Naive thymus-derived CD4-positive, alpha-beta T cell (primary cell): ENCODE data around the gene PTPRM. TPM values are rescaled to one million over a fixed set of nuclear protein-coding genes. Genes with fewer than 3 reads are reported as not detected.

Experiments
- ATAC-seq: fragments of 150-1000 bp; cut with Tn5 transposase; 2 replicates; pipeline ENCODE4 v1.10.0; 2021; ENCODE audit warnings: mild to moderate bottlenecking, moderate library complexity
- CTCF ChIA-PET: fragments of 350-600 bp; sonication (Branson Sonifier 250); formaldehyde crosslinking; loops from one replicate; lab custom pipeline; 2021; ENCODE audit warnings: antibody characterized with exemption; lab: Charles Lee
- POLR2A ChIA-PET: fragments of 350-600 bp; sonication (Branson Sonifier 250); formaldehyde crosslinking; loops from one replicate; lab custom pipeline; 2021; ENCODE audit warnings: antibody characterized with exemption, inconsistent platforms; lab: Charles Lee
- DNase-seq, 9 donors: peaks; one replicate each; pipeline versions ENCODE4 v3.0.0 to v3.0.0-alpha.2; 2020 to 2022; ENCODE audit warnings: mixed read lengths in 1 of 9
- H3K27ac ChIP-seq: one replicate; pipeline ENCODE4 v1.7.0; 2013; ENCODE audit warnings: mild to moderate bottlenecking, low read depth, low read length, moderate library complexity
- H3K27me3 ChIP-seq, 2 donors: one replicate each; pipeline ENCODE4 v1.7.0; 2013; ENCODE audit warnings: low read length in 2 of 2, mild to moderate bottlenecking in 2 of 2, moderate library complexity in 2 of 2; ENCODE audit not compliant: control insufficient read depth in 2 of 2, insufficient read depth in 2 of 2
- H3K36me3 ChIP-seq, 3 experiments: 1 replicate in 2 of 3; 2 replicates in 1 of 3; pipeline ENCODE4 v1.7.0; 2013; ENCODE audit warnings: low read length in 3 of 3, mild to moderate bottlenecking in 3 of 3, moderate library complexity in 1 of 3; ENCODE audit not compliant: insufficient read depth in 3 of 3, control insufficient read depth in 2 of 3
- H3K4me1 ChIP-seq, 2 donors: one replicate each; pipeline ENCODE4 v1.7.0; 2013; ENCODE audit warnings: low read length in 2 of 2, mild to moderate bottlenecking in 2 of 2, moderate library complexity in 1 of 2; ENCODE audit not compliant: control insufficient read depth in 2 of 2, insufficient read depth in 2 of 2
- H3K4me3 ChIP-seq: 2 replicates; pipeline ENCODE4 v1.7.0; 2013; ENCODE audit warnings: mild to moderate bottlenecking, low read length
- H3K9me3 ChIP-seq, 3 experiments: 1 replicate in 2 of 3; 2 replicates in 1 of 3; pipeline ENCODE4 v1.7.0; 2013; ENCODE audit warnings: low read length in 3 of 3; ENCODE audit not compliant: control insufficient read depth in 2 of 3
- H3K27ac Mint-ChIP-seq, 9 donors: one replicate each; pipeline ENCODE4 v1.8.0; 2020 to 2022; ENCODE audit warnings: mixed read lengths in 9 of 9, mild to moderate bottlenecking in 8 of 9, moderate library complexity in 5 of 9, inconsistent platforms in 2 of 9
- H3K27me3 Mint-ChIP-seq, 5 donors: one replicate each; pipeline ENCODE4 v1.8.0; 2021 to 2022; ENCODE audit warnings: mixed read lengths in 5 of 5, mild to moderate bottlenecking in 1 of 5
- H3K36me3 Mint-ChIP-seq, 5 donors: one replicate each; pipeline ENCODE4 v1.8.0; 2020 to 2022; ENCODE audit warnings: mixed read lengths in 5 of 5, mild to moderate bottlenecking in 3 of 5, inconsistent platforms in 1 of 5
- H3K4me1 Mint-ChIP-seq, 7 donors: one replicate each; pipeline ENCODE4 v1.8.0; 2020 to 2022; ENCODE audit warnings: mixed read lengths in 7 of 7, mild to moderate bottlenecking in 3 of 7, inconsistent platforms in 1 of 7
- H3K4me3 Mint-ChIP-seq, 10 donors: one replicate each; pipeline ENCODE4 v1.8.0; 2020 to 2022; ENCODE audit warnings: mild to moderate bottlenecking in 10 of 10, mixed read lengths in 10 of 10, moderate library complexity in 6 of 10, inconsistent platforms in 2 of 10
- H3K9me3 Mint-ChIP-seq, 11 donors: one replicate each; pipeline ENCODE4 v1.8.0; 2020 to 2022; ENCODE audit warnings: mixed read lengths in 11 of 11, mild to moderate bottlenecking in 4 of 11, inconsistent platforms in 1 of 11, moderate library complexity in 1 of 11
- intact Hi-C, 2 donors: fragments of 100-400 bp; cut with micrococcal nuclease; formaldehyde crosslinking; loops; one replicate each; pipeline ENCODE4 v1.15.1; 2023
- polyA plus RNA-seq, 2 donors: library from polyadenylated mRNA; unstranded; fragments of 300-500 nt; fragmentation: Illumina TruSeq; gene quantifications; one replicate each; pipeline ENCODE4 v1.2.3, GENCODE V29; 2021
- total RNA-seq, 6 experiments: library from RNA in 5 of 6; stranded (reverse) in 5 of 6; gene quantifications; 1 replicate in 5 of 6; 2 replicates in 1 of 6; pipeline ENCODE4 v1.2.3 and lab custom pipeline; 2021 to 2026

Gene PTPRM
- total and polyA plus RNA-seq, 7 experiments from 2014 or later = 3.8 to 21.2 (median 8.4) TPM

DNA sequence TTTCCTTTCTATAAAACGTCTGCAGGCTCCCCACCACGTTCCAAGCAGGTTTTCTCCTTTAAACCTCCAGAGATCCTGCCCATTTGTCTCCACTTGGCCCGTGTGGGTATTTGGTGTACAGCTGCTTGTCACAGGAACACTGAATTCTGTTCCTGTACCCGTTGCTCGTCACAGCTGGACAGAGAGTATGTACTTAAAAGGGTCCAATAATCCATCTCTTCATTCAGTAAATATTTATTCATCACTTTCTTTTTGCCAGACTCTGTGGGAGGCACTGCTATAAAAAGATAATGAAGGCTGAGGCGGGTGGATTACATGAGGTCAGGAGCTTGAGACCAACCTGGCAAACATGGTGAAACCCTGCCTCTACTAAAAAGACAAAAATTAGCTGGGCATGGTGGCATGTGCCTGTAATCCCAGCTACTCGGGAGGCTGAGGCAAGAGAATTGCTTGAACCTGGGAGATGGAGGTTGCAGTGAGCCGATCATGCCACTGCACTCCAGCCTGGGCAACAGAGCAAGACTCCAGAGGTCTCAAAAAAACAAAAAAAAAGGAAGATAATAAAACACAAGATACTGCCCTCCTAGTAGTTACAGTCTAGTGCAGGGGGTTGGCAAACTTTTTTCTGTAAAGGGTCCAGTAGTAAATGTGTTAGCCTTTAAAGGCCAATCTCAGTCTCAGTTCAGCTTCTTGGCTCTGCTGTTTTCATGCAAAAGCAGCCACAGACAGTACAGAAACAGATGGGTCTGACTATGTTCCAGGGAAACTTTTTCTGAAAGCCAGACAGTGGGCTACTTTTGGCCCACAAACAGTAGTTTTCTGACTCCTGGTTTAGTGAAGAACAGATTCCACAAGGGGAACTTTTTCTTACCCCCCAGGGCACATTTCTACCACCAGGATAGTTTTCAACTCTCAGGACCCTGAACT lies 732.2 kb downstream of the PTPRM start:
- no peak overlapping the region for H3K4me3 ChIP-seq
- Mint-ChIP-seq H3K4me3 (no peak overlapping the region), H3K27ac (no peak overlapping the region), H3K27me3 (peaks cover 0 to 3% (median 0%) of the 10 kb centered on the region in 5 donors), H3K4me1 (peaks cover 0 to 2% (median 0%) of the 10 kb centered on the region in 7 donors), H3K9me3 (no peaks in the 10 kb centered on the region), H3K36me3 (peaks cover 0 to 8% (median 4%) of the 10 kb centered on the region in 5 donors)
- H3K36me3 ChIP-seq = no peaks in the 10 kb centered on the region
- ChIA-PET CTCF (no interaction called here), POLR2A (no interaction called here)
- H3K27ac ChIP-seq = no peak overlapping the region
- intact Hi-C loops = no loop called here
- H3K4me1 ChIP-seq = no peaks in the 10 kb centered on the region
- no peaks in the 10 kb centered on the region for H3K9me3 ChIP-seq
- H3K27me3 ChIP-seq = no peaks in the 10 kb centered on the region
- no peak for ATAC-seq
- no peak for DNase-seq

GRCh38 chr18:8300751-8301410 lies 733.8 kb downstream of the PTPRM start:
- Mint-ChIP-seq H3K4me1 (peaks cover 0 to 2% (median 0%) of the 10 kb centered on the region in 7 donors), H3K27me3 (no peaks in the 10 kb centered on the region), H3K4me3 (no peak overlapping the region), H3K27ac (no peak overlapping the region), H3K9me3 (no peaks in the 10 kb centered on the region), H3K36me3 (peaks cover 0 to 8% (median 0%) of the 10 kb centered on the region in 5 donors)
- ATAC-seq = no peak
- Histone ChIP-seq H3K27ac (no peak overlapping the region), H3K36me3 (no peaks in the 10 kb centered on the region), H3K4me1 (no peaks in the 10 kb centered on the region), H3K27me3 (no peaks in the 10 kb centered on the region), H3K4me3 (no peak overlapping the region), H3K9me3 (no peaks in the 10 kb centered on the region)
- POLR2A ChIA-PET = no interaction called here
- DNase-seq = no peak
- intact Hi-C loops = no loop called here
- CTCF ChIA-PET = no interaction called here

DNA sequence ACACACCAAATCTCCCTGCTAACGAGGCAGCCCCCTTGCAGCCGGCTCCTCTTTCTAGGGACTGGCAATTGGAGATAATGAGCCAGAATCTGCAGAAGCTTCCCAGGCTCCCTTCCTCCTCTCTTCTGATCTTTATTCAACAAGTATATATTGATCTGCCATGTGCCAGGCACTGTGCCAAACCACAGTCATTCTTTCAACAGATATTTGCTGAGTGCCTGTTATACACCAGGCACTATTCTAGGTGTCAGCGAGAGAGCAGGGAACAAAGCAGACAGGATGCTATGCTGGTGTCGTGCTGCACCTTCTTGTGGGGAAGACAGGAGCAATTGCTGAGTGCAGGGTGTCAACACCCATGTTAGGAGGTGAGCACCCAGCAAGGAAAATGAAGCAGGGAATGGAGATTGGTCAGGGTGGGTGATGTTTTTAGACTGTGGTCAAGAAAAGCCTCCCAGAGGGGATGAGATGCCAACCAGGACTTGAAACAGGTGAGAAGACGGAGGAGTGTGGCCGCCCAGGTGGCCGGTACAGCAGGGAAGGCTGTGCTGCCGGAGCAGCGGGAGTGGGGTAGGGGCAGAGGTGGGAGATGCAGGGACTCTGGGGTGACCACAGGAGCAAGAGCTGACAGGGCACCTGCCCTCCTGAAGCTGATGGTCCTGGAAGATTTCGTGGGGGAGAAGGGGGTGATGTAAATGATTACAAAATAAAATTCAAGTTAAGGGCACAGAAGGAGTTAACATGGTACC lies 734.5 kb downstream of the PTPRM start:
- H3K27me3 Mint-ChIP-seq = no peaks in the 10 kb centered on the region
- no peak for ATAC-seq

DNA sequence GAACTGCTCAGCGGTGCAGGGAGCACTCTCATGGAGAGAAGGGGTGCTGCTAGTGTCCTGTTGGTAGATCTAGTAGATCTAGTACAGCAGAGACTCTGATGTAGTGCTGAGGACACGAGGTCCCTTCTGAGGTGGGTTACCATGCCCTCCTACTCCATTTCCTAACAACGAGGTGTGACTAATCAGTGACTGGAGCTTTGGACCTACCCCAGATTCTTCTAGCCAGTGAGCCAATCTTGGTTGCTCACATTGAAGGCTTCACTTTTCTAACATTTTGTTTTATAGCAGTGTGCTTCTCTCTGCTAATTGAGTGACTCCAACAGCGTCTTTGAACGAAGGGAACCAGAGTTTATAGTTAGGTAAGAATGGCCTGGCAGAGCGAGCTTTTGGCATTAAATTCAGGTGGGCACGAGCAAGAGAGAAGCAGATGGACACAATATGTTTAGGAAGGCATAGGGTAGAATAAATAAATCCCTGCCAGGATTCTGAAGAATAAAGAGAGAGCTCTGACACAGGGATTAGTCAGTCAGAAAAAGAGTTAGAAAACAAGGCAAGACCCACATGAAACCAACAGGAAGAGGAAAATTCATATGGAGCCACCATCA lies 736.1 kb downstream of the PTPRM start:
- Mint-ChIP-seq H3K9me3 (peaks cover 0 to 4% (median 0%) of the 10 kb centered on the region in 11 donors), H3K36me3 (peaks cover 0 to 4% (median 0%) of the 10 kb centered on the region in 5 donors), H3K4me1 (peaks cover 0 to 2% (median 0%) of the 10 kb centered on the region in 7 donors), H3K27me3 (no peaks in the 10 kb centered on the region), H3K4me3 (no peak overlapping the region), H3K27ac (no peak overlapping the region)
- ChIA-PET POLR2A (no interaction called here), CTCF (no interaction called here)
- H3K36me3 ChIP-seq = no peaks in the 10 kb centered on the region
- H3K27ac ChIP-seq = no peak overlapping the region
- no peak overlapping the region for H3K4me3 ChIP-seq
- intact Hi-C loops = no loop called here
- ATAC-seq = no peak
- no peak for DNase-seq
- no peaks in the 10 kb centered on the region for H3K27me3 ChIP-seq
- H3K9me3 ChIP-seq = no peaks in the 10 kb centered on the region
- no peaks in the 10 kb centered on the region for H3K4me1 ChIP-seq

More for the DNA sequence above, 734.5 kb downstream of the PTPRM start:
- Histone ChIP-seq H3K36me3 (no peaks in the 10 kb centered on the region), H3K4me1 (no peaks in the 10 kb centered on the region), H3K27me3 (no peaks in the 10 kb centered on the region), H3K9me3 (no peaks in the 10 kb centered on the region), H3K4me3 (no peak overlapping the region), H3K27ac (no peak overlapping the region)
- no peak for DNase-seq
- ChIA-PET POLR2A (no interaction called here), CTCF (no interaction called here)
- Mint-ChIP-seq H3K27ac (no peak overlapping the region), H3K4me1 (peaks cover 0 to 2% (median 0%) of the 10 kb centered on the region in 7 donors), H3K4me3 (no peak overlapping the region), H3K9me3 (peaks cover 0 to under 1% (median 0%) of the 10 kb centered on the region in 11 donors), H3K36me3 (peaks cover 0 to 4% (median 0%) of the 10 kb centered on the region in 5 donors)
- intact Hi-C loops = no loop called here

DNA sequence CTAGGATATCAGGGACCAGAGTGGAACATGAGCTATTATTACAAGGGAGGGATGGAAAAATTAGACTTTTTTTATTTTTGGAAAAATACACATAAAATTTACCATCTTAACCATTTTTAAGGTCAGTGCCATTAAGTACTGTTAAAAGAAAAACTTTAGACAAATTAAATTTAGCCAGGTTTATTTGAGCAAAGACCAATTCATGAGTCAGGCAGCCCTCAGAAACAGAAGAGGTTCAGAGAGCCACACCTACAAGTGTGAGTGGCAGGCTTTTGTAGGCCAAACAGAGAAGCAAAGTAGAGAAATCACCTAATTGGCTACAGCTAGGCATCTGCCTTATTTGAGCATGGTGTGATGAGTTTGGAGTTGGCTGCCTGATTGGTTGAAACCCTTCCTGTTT lies 740.8 kb downstream of the PTPRM start:
- Histone ChIP-seq H3K27me3 (no peaks in the 10 kb centered on the region), H3K9me3 (no peaks in the 10 kb centered on the region), H3K4me1 (no peaks in the 10 kb centered on the region), H3K27ac (no peak overlapping the region), H3K36me3 (no peaks in the 10 kb centered on the region), H3K4me3 (no peak overlapping the region)
- no peak overlapping the region for H3K4me3 Mint-ChIP-seq
- peaks cover 0 to 4% (median 0%) of the 10 kb centered on the region in 5 donors for H3K36me3 Mint-ChIP-seq
- intact Hi-C loops = no loop called here
- no peak overlapping the region for H3K27ac Mint-ChIP-seq
- H3K9me3 Mint-ChIP-seq = peaks cover 0 to 8% (median 0%) of the 10 kb centered on the region in 11 donors
- H3K4me1 Mint-ChIP-seq = no peaks in the 10 kb centered on the region
- CTCF ChIA-PET = no interaction called here
- POLR2A ChIA-PET = no interaction called here
- ATAC-seq (no peak), DNase-seq (no peak)
- H3K27me3 Mint-ChIP-seq = no peaks in the 10 kb centered on the region

- H3K36me3 Mint-ChIP-seq = peaks cover 0 to 4% (median 0%) of the 10 kb centered on the region in 5 donors
- no peak for ATAC-seq
- no peak overlapping the region for H3K4me3 Mint-ChIP-seq
- Histone ChIP-seq H3K36me3 (no peaks in the 10 kb centered on the region), H3K27me3 (no peaks in the 10 kb centered on the region), H3K9me3 (no peaks in the 10 kb centered on the region), H3K4me3 (no peak overlapping the region), H3K27ac (no peak overlapping the region), H3K4me1 (no peaks in the 10 kb centered on the region)
- no peak for DNase-seq
- ChIA-PET POLR2A (no interaction called here), CTCF (no interaction called here)
- no peaks in the 10 kb centered on the region for H3K27me3 Mint-ChIP-seq
- peaks cover 0 to 4% (median 0%) of the 10 kb centered on the region in 11 donors for H3K9me3 Mint-ChIP-seq
- intact Hi-C loops = no loop called here
- no peaks in the 10 kb centered on the region for H3K4me1 Mint-ChIP-seq
- no peak overlapping the region for H3K27ac Mint-ChIP-seq
Measured at GRCh38 chr18:8313043-8313442, 745.9 kb downstream of the PTPRM start.
